Left hindlimb (tissue), 1 donor: ENCODE measurements around the gene LPA.
"Not testable (repeated sequence)": the region's sequence is repeated elsewhere in the genome, so short reads cannot be mapped to it uniquely, and the experiment has no call there.

Source experiments
- DNase-seq: peaks from one replicate; pipeline ENCODE4 v3.0.0-alpha.2; 2018

The LPA gene

GRCh38 chr6:160664198-160664597 lies at the start of gene LPA:
LPA (minus strand) TSS chr6:160664275; CDS start chr6:160664214, 61 bp downstream.
- not testable (repeated sequence) for DNase-seq

- DNase-seq: not testable (repeated sequence)
Measured at GRCh38 chr6:160708993-160709392, 44.9 kb upstream of the LPA start.

GRCh38 chr6:160704688-160705087 lies 40.6 kb upstream of the LPA start:
- not testable (repeated sequence) for DNase-seq

- not testable (repeated sequence) for DNase-seq
Measured at GRCh38 chr6:160701918-160702680, 38.0 kb upstream of the LPA start, which contains the start of gene PLG. PLG (plus strand) TSS chr6:160702244; CDS start chr6:160702305, 61 bp downstream.

GRCh38 chr6:160697826-160698225 lies 33.8 kb upstream of the LPA start:
- DNase-seq: no peak

GRCh38 chr6:160696884-160697283 lies 32.8 kb upstream of the LPA start:
- DNase-seq: not testable (repeated sequence)

- not testable (repeated sequence) for DNase-seq
Measured at GRCh38 chr6:160695622-160696021, 31.5 kb upstream of the LPA start.

- DNase-seq: not testable (repeated sequence)
Measured at GRCh38 chr6:160695025-160695424, 30.9 kb upstream of the LPA start.

GRCh38 chr6:160692369-160692959 lies 28.4 kb upstream of the LPA start:
- no peak for DNase-seq

- DNase-seq: no peak
Measured at GRCh38 chr6:160691617-160692016, 27.5 kb upstream of the LPA start.

- no peak for DNase-seq
Measured at GRCh38 chr6:160690458-160690857, 26.4 kb upstream of the LPA start.

GRCh38 chr6:160685762-160686450 lies 21.8 kb upstream of the LPA start:
- DNase-seq: no peak

- not testable (repeated sequence) for DNase-seq
Measured at GRCh38 chr6:160685101-160685761, 21.2 kb upstream of the LPA start.

- DNase-seq: no peak
Measured at GRCh38 chr6:160679402-160679769, 15.3 kb upstream of the LPA start.

- DNase-seq: no peak
Measured at GRCh38 chr6:160678744-160679401, 14.8 kb upstream of the LPA start.

GRCh38 chr6:160678230-160678629 lies 14.2 kb upstream of the LPA start:
- no peak for DNase-seq

- DNase-seq: not testable (repeated sequence)
Measured at GRCh38 chr6:160676418-160676817, 12.3 kb upstream of the LPA start.

- no peak for DNase-seq
Measured at GRCh38 chr6:160668589-160668988, 4.5 kb upstream of the LPA start.

- DNase-seq: no peak
Measured at GRCh38 chr6:160667639-160668481, 3.8 kb upstream of the LPA start.

GRCh38 chr6:160662842-160663241 lies 1.2 kb downstream of the LPA start:
- DNase-seq: no peak

GRCh38 chr6:160662429-160662828 lies 1.6 kb downstream of the LPA start:
- DNase-seq: no peak

- no peak for DNase-seq
Measured at GRCh38 chr6:160661216-160661615, 2.9 kb downstream of the LPA start.
